GM12878 (cell line): Measurements from ENCODE around the gene VRTN. TPM values are rescaled to one million over a fixed set of nuclear protein-coding genes. Genes with fewer than 3 reads are reported as not detected.

Experiments used
- FOXK2 ChIP-seq: fragments of 450-650 bp; IDR thresholded peaks from 2 replicates; pipeline ENCODE4 v1.6.1; 2017; ENCODE audit warnings: mild to moderate bottlenecking, moderate library complexity
- MEF2B ChIP-seq: fragments of 450-650 bp; IDR thresholded peaks from 2 replicates; pipeline ENCODE4 v1.6.1; 2018; ENCODE audit warnings: mild to moderate bottlenecking, moderate library complexity; ENCODE audit not compliant: partially characterized antibody, poor library complexity, severe bottlenecking
- ZBTB40 ChIP-seq: fragments of 450-650 bp; IDR thresholded peaks from 2 replicates; pipeline ENCODE4 v1.6.1; 2016; ENCODE audit warnings: mild to moderate bottlenecking, moderate library complexity, borderline replicate concordance
- ZNF207 ChIP-seq: fragments of 450-650 bp; IDR thresholded peaks from 2 replicates; pipeline ENCODE4 v1.6.1; 2014; ENCODE audit warnings: antibody characterized with exemption, mild to moderate bottlenecking, borderline replicate concordance
- polyA plus RNA-seq, 11 experiments: library from polyadenylated mRNA; depleted of rRNA in 4 of 11; unstranded in 6 of 11; stranded (reverse) in 5 of 11; fragments of >200 nt; fragmentation: Nextera tagmentation in 4 of 11; fragmentation: Illumina TruSeq in 1 of 11; extraction: Ambion mirVana in 4 of 11; extraction: Trizol in 1 of 11; gene quantifications; 1 replicate in 1 of 11; 2 replicates in 10 of 11; pipeline versions ENCODE4 v1.2.1 to v1.2.3, GENCODE V29; 2011 to 2016; ENCODE audit warnings: inconsistent platforms in 2 of 11, missing spikeins in 2 of 11, low read depth in 1 of 11
- total RNA-seq, 4 experiments: library from RNA; depleted of rRNA in 3 of 4; stranded (reverse); fragments of >200 nt in 3 of 4; fragmentation: Illumina TruSeq in 1 of 4; extraction: Trizol in 1 of 4; gene quantifications; 2 replicates each; pipeline versions ENCODE4 v1.2.1 to v1.2.3, GENCODE V29; 2013 to 2021

The VRTN gene
- total and polyA plus RNA-seq, 10 of the 15 experiments (the other 5 are each of a cell fraction or from before 2014, with no cell fraction given): 0.31 TPM; not detected in 9

DNA sequence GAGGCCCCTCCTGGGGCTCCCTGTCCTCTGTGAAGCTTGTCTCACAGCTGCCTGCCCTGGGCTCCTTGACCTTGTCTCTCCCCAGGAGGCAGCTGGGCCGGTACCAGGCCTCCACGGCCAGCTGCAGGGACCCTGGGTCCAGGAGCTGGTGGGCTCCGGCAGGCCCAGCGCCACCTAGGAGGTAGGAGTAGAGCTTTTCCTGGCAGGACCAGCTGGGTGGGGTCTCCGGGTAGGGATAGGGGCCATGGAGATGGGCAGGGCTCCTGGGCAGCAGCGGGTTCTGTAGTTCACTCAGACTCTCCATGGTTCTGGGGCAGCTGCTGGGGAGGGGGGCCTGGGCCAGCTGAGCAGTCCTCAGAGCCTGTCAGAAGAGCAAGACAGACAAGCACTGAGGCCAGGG, 61.2 kb downstream of the VRTN start (continued):
- TF ChIP-seq ZBTB40 (no peak), FOXK2 (no peak), ZNF207 (no peak), MEF2B (no peak)

Other genes with a start within 250 kb of the VRTN start
- not detected in 2 replicates for gene VSX2, start 109.0 kb upstream of the VRTN start, total RNA-seq (2014; rRNA removed)
- not detected in 2 replicates for gene VSX2, start 109.0 kb upstream of the VRTN start, total RNA-seq (2014; rRNA removed; fragmentation: Illumina TruSeq; extraction: Trizol)
- not detected in 2 replicates for gene VSX2, start 109.0 kb upstream of the VRTN start, total RNA-seq (2021)
- gene VSX2, start 109.0 kb upstream of the VRTN start, polyA plus RNA-seq (2011; rRNA removed): 0.04 TPM in 1 of 2 replicates, not detected in the other
- not detected in 2 replicates for gene VSX2, start 109.0 kb upstream of the VRTN start, polyA plus RNA-seq (2014; fragmentation: Illumina TruSeq; extraction: Trizol)
- not detected for gene VSX2, start 109.0 kb upstream of the VRTN start, polyA plus RNA-seq (2014; fragmentation: Nextera tagmentation; extraction: Ambion mirVana)
- gene VSX2, start 109.0 kb upstream of the VRTN start, polyA plus RNA-seq (2014; rRNA removed): 0.05 TPM in 1 of 2 replicates, not detected in the other
- gene VSX2, start 109.0 kb upstream of the VRTN start, polyA plus RNA-seq (2016; fragmentation: Nextera tagmentation; extraction: Ambion mirVana): under 1 TPM in 1 of 2 experiments, not detected in 1; 0.05 TPM
- gene ABCD4, start 45.5 kb upstream of the VRTN start, total RNA-seq (2014; rRNA removed): 26.4 and 30.0 TPM in 2 replicates
- 12.3 and 12.9 TPM in 2 replicates for gene ABCD4, start 45.5 kb upstream of the VRTN start, total RNA-seq (2014; rRNA removed; fragmentation: Illumina TruSeq; extraction: Trizol)
- gene ABCD4, start 45.5 kb upstream of the VRTN start, total RNA-seq (2021): 26.1 and 29.5 TPM in 2 replicates
- gene ABCD4, start 45.5 kb upstream of the VRTN start, polyA plus RNA-seq (2011; rRNA removed): 14.4 and 17.9 TPM in 2 replicates
- gene ABCD4, start 45.5 kb upstream of the VRTN start, polyA plus RNA-seq (2014; fragmentation: Illumina TruSeq; extraction: Trizol): 12.9 and 22.5 TPM in 2 replicates
- 1 to 10 TPM; 5.7 to 6.2 TPM for gene ABCD4, start 45.5 kb upstream of the VRTN start, polyA plus RNA-seq (2014; fragmentation: Nextera tagmentation; extraction: Ambion mirVana)
- gene ABCD4, start 45.5 kb upstream of the VRTN start, polyA plus RNA-seq (2014; rRNA removed): 24.2 and 29.0 TPM in 2 replicates
- 10 to 100 TPM; 24.2 to 24.7 TPM for gene ABCD4, start 45.5 kb upstream of the VRTN start, polyA plus RNA-seq (2016; fragmentation: Nextera tagmentation; extraction: Ambion mirVana)
- not detected in 2 replicates for gene SYNDIG1L, start 77.7 kb downstream of the VRTN start, total RNA-seq (2014; rRNA removed)
- gene SYNDIG1L, start 77.7 kb downstream of the VRTN start, total RNA-seq (2014; rRNA removed; fragmentation: Illumina TruSeq; extraction: Trizol): not detected in 2 replicates
- not detected in 2 replicates for gene SYNDIG1L, start 77.7 kb downstream of the VRTN start, total RNA-seq (2021)
- gene SYNDIG1L, start 77.7 kb downstream of the VRTN start, polyA plus RNA-seq (2011; rRNA removed): 0.03 TPM in 1 of 2 replicates, not detected in the other
- not detected in 2 replicates for gene SYNDIG1L, start 77.7 kb downstream of the VRTN start, polyA plus RNA-seq (2014; fragmentation: Illumina TruSeq; extraction: Trizol)
- gene SYNDIG1L, start 77.7 kb downstream of the VRTN start, polyA plus RNA-seq (2014; fragmentation: Nextera tagmentation; extraction: Ambion mirVana): not detected
- gene SYNDIG1L, start 77.7 kb downstream of the VRTN start, polyA plus RNA-seq (2014; rRNA removed): 0.04 TPM in 1 of 2 replicates, not detected in the other
- gene SYNDIG1L, start 77.7 kb downstream of the VRTN start, polyA plus RNA-seq (2016; fragmentation: Nextera tagmentation; extraction: Ambion mirVana): not detected
- gene NPC2, start 144.8 kb downstream of the VRTN start, total RNA-seq (2014; rRNA removed): 65.1 and 68.8 TPM in 2 replicates
- gene NPC2, start 144.8 kb downstream of the VRTN start, total RNA-seq (2014; rRNA removed; fragmentation: Illumina TruSeq; extraction: Trizol): 40.6 and 44.4 TPM in 2 replicates
- gene NPC2, start 144.8 kb downstream of the VRTN start, total RNA-seq (2021): 29.5 and 34.2 TPM in 2 replicates
- 39.2 and 62.6 TPM in 2 replicates for gene NPC2, start 144.8 kb downstream of the VRTN start, polyA plus RNA-seq (2011; rRNA removed)
- 41.1 and 55.6 TPM in 2 replicates for gene NPC2, start 144.8 kb downstream of the VRTN start, polyA plus RNA-seq (2014; fragmentation: Illumina TruSeq; extraction: Trizol)
- 100 to 1,000 TPM in 1 of 2 experiments, 10 to 100 TPM in 1; 77.8 to 109 TPM for gene NPC2, start 144.8 kb downstream of the VRTN start, polyA plus RNA-seq (2014; fragmentation: Nextera tagmentation; extraction: Ambion mirVana)
- 81.5 and 85.1 TPM in 2 replicates for gene NPC2, start 144.8 kb downstream of the VRTN start, polyA plus RNA-seq (2014; rRNA removed)
- gene NPC2, start 144.8 kb downstream of the VRTN start, polyA plus RNA-seq (2016; fragmentation: Nextera tagmentation; extraction: Ambion mirVana): 10 to 100 TPM; 40.6 to 44.7 TPM
- gene ISCA2, start 145.3 kb downstream of the VRTN start, total RNA-seq (2014; rRNA removed): 25.1 and 33.5 TPM in 2 replicates
- gene ISCA2, start 145.3 kb downstream of the VRTN start, total RNA-seq (2014; rRNA removed; fragmentation: Illumina TruSeq; extraction: Trizol): 15.2 and 16.7 TPM in 2 replicates
- gene ISCA2, start 145.3 kb downstream of the VRTN start, total RNA-seq (2021): 32.7 and 34.5 TPM in 2 replicates
- 42.3 and 50.9 TPM in 2 replicates for gene ISCA2, start 145.3 kb downstream of the VRTN start, polyA plus RNA-seq (2011; rRNA removed)
- 32.3 and 41.6 TPM in 2 replicates for gene ISCA2, start 145.3 kb downstream of the VRTN start, polyA plus RNA-seq (2014; fragmentation: Illumina TruSeq; extraction: Trizol)
- 10 to 100 TPM in 1 of 2 experiments, 1 to 10 TPM in 1; 7.5 to 22.5 TPM for gene ISCA2, start 145.3 kb downstream of the VRTN start, polyA plus RNA-seq (2014; fragmentation: Nextera tagmentation; extraction: Ambion mirVana)
- gene ISCA2, start 145.3 kb downstream of the VRTN start, polyA plus RNA-seq (2014; rRNA removed): 34.0 and 46.5 TPM in 2 replicates
- gene ISCA2, start 145.3 kb downstream of the VRTN start, polyA plus RNA-seq (2016; fragmentation: Nextera tagmentation; extraction: Ambion mirVana): 100 to 1,000 TPM; 104 to 116 TPM